Gastroesophageal sphincter (tissue), 4 donors: ENCODE measurements around the gene MS4A4E. TPM values are rescaled to one million over a fixed set of nuclear protein-coding genes. Genes with fewer than 3 reads are reported as not detected.

Experiments
- ATAC-seq: fragments of 150-250 bp; one replicate; pipeline ENCODE4 v1.9.1; 2016; ENCODE audit warnings: mild to moderate bottlenecking, moderate library complexity
- H3K27ac ChIP-seq, 4 donors: fragments of 200-600 bp; sonication (generic) in 3 of 4; 1 replicate in 3 of 4; 2 replicates in 1 of 4; pipeline ENCODE4 v1.5.1; 2016 to 2019
- H3K27me3 ChIP-seq: fragments of 200-600 bp; sonication (generic); one replicate; pipeline ENCODE4 v1.5.1; 2019
- H3K36me3 ChIP-seq, 2 donors: fragments of 200-600 bp; sonication (generic); one replicate each; pipeline ENCODE4 v1.5.1; 2019; ENCODE audit warnings: control low read depth in 1 of 2
- H3K4me1 ChIP-seq, 3 donors: fragments of 200-600 bp; sonication (generic); 1 replicate in 2 of 3; 2 replicates in 1 of 3; pipeline ENCODE4 v1.5.1; 2016 to 2019; ENCODE audit warnings: control low read depth in 2 of 3
- H3K4me3 ChIP-seq, 2 donors: fragments of 200-600 bp; sonication (generic); one replicate each; pipeline ENCODE4 v1.5.1; 2019; ENCODE audit warnings: mild to moderate bottlenecking in 1 of 2, moderate library complexity in 1 of 2
- H3K9me3 ChIP-seq, 3 donors: fragments of 200-600 bp; sonication (generic); one replicate each; pipeline ENCODE4 v1.5.1; 2017 to 2019; ENCODE audit warnings: control low read depth in 2 of 3
- EP300 ChIP-seq: sonication (generic); formaldehyde crosslinking; IDR thresholded peaks from one replicate; pipeline ENCODE4 v1.6.1; 2017; ENCODE audit warnings: antibody characterized with exemption, mild to moderate bottlenecking
- POLR2A ChIP-seq, 2 donors: fragments of 450-650 bp; IDR thresholded peaks; one replicate each; pipeline ENCODE4 v1.6.1; 2017; ENCODE audit warnings: antibody characterized with exemption in 2 of 2, mild to moderate bottlenecking in 2 of 2, moderate library complexity in 1 of 2
- POLR2AphosphoS5 ChIP-seq: sonication (generic); formaldehyde crosslinking; IDR thresholded peaks from one replicate; pipeline ENCODE4 v1.6.1; 2017; ENCODE audit warnings: antibody characterized with exemption
- WGBS, 2 donors: methylation state at CpG; one replicate each; pipeline ENCODE4 v1.1.5; 2018; ENCODE audit warnings: low coverage in 1 of 2; 5-methylcytosine and 5-hydroxymethylcytosine counted together
- total RNA-seq, 4 donors: library from RNA; depleted of rRNA; stranded (reverse); fragments of >200 nt; gene quantifications; one replicate each; pipeline ENCODE4 v1.1.0, GENCODE V29; 2016
- TF ChIP-seq, protein P1 (sequence below), 4 experiments: fragments of 200-600 bp in 2 of 4; fragments of 450-650 bp in 2 of 4; sonication (generic) in 1 of 4; IDR thresholded peaks; one replicate each; pipeline ENCODE4 v1.5.1; 2017 to 2019; ENCODE audit warnings: antibody characterized with exemption in 4 of 4, mild to moderate bottlenecking in 2 of 4, moderate library complexity in 2 of 4

Gene MS4A4E
- total RNA-seq, 4 donors from 2014 or later: 3.0 to 8.2 (median 3.9) TPM; not detected in 1

DNA sequence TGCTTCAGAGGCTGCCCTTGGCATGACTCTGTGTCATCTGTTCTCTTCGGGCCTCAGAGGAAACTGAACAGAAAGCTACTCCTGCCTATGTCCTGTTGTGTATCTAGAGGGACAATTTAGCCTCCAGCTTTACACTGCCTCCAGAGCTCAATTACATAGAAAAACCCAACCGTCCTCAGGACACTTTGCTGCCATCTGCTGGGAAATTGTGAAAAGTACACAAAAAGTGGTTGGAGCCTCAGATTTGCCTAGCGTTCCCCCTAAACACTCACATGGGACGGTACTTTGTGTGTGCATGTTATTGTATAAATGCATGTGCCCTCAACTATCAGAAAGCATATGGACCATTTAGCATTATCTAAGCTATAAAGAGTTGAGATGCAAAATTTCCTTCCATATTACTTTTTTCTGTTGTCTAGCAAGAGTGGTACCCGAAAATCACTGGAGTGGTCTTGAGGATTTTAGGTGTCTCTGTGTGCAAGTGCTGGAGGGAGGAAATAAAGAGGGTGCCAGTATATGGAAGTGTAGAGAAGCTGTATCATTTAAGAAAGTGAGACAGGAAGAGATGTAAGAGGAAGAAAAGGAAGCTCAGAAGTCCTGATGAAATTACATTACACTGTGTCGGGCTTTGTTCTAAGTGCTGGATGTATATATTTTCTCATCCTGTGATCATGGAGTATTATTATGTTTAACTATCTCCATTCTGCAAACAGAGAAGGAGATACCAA lies 8.7 kb upstream of the MS4A4E start:
- WGBS, 2 donors: 33 to 38% methylated on average over 2 to 6 of the region's 6 CpGs
- TF ChIP-seq EP300: no peak
- TF ChIP-seq, protein P1, sequence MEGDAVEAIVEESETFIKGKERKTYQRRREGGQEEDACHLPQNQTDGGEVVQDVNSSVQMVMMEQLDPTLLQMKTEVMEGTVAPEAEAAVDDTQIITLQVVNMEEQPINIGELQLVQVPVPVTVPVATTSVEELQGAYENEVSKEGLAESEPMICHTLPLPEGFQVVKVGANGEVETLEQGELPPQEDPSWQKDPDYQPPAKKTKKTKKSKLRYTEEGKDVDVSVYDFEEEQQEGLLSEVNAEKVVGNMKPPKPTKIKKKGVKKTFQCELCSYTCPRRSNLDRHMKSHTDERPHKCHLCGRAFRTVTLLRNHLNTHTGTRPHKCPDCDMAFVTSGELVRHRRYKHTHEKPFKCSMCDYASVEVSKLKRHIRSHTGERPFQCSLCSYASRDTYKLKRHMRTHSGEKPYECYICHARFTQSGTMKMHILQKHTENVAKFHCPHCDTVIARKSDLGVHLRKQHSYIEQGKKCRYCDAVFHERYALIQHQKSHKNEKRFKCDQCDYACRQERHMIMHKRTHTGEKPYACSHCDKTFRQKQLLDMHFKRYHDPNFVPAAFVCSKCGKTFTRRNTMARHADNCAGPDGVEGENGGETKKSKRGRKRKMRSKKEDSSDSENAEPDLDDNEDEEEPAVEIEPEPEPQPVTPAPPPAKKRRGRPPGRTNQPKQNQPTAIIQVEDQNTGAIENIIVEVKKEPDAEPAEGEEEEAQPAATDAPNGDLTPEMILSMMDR (IDR thresholded peaks at IDR 0.05): peak in 3 of 4 experiments; percentile 12 to 46 (median 28)
- Histone ChIP-seq H3K36me3 (no peaks in the 10 kb centered on the region), H3K9me3 (no peaks in the 10 kb centered on the region), H3K4me3 (no peak overlapping the region), H3K4me1 (no peaks in the 10 kb centered on the region), H3K27me3 (peaks cover 6% of the 10 kb centered on the region), H3K27ac (no peak overlapping the region)
- ATAC-seq: no peak

DNA sequence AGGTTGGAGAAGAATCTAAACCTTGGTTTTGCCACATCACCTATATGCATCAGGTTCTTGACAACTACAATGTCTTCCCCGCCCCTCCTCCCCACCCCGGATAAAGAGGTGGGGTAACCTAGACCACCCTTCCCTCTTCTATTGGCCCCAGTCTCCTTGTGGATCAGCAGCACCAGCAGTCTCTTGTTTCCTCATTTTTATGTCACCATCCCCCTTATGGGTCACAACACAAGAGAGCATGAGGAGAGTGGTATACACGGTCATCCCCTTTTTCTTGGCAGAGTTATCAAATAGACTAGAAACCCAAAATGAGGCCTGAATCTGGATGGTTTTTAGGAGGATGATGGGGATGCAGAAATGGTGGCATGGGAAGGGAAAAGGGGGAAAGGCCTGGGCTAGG lies 1.2 kb downstream of the MS4A4E start:
- Histone ChIP-seq H3K9me3 (no peaks in the 10 kb centered on the region), H3K36me3 (no peaks in the 10 kb centered on the region), H3K4me3 (peak overlapping the region in 1 of 2 donors; percentile 21), H3K4me1 (no peaks in the 10 kb centered on the region), H3K27me3 (no peaks in the 10 kb centered on the region), H3K27ac (no peak overlapping the region)
- WGBS, 2 donors: 59 to 69% methylated on average over 2 of the region's 3 CpGs
- TF ChIP-seq POLR2AphosphoS5 (no peak), POLR2A (IDR thresholded peaks at IDR 0.05) (no peak), EP300 (no peak)
- TF ChIP-seq, protein P1 (IDR thresholded peaks at IDR 0.05): no peak
- no peak for ATAC-seq

DNA sequence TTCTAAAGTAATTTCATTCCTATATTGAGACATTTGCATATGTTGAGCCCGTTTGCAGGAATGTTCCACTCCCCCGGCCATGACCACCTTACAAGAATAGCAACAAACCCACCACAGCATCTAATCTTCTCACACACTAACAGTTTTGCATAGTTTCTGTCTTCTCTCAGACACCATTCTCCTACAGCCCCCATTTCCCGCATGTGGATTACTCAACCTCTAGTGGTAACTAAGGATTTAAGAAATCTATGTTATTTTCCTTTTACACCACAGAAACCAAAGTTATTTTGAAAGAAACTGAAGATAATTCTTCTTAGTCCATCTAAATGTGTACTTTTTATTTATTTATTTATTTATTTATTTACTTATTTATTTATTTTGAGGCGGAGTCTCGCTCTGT lies 2.3 kb downstream of the MS4A4E start:
- WGBS, 2 donors: 72 to 86% methylated on average over 3 to 5 of the region's 5 CpGs
- H3K4me1 ChIP-seq: no peaks in the 10 kb centered on the region
- no peaks in the 10 kb centered on the region for H3K27me3 ChIP-seq
- H3K4me3 ChIP-seq: no peak overlapping the region
- no peaks in the 10 kb centered on the region for H3K36me3 ChIP-seq
- TF ChIP-seq POLR2A (IDR thresholded peaks at IDR 0.05) (no peak), POLR2AphosphoS5 (no peak), EP300 (no peak)
- TF ChIP-seq, protein P1 (IDR thresholded peaks at IDR 0.05): no peak
- ATAC-seq: no peak
- H3K9me3 ChIP-seq: no peaks in the 10 kb centered on the region
- H3K27ac ChIP-seq: no peak overlapping the region

DNA sequence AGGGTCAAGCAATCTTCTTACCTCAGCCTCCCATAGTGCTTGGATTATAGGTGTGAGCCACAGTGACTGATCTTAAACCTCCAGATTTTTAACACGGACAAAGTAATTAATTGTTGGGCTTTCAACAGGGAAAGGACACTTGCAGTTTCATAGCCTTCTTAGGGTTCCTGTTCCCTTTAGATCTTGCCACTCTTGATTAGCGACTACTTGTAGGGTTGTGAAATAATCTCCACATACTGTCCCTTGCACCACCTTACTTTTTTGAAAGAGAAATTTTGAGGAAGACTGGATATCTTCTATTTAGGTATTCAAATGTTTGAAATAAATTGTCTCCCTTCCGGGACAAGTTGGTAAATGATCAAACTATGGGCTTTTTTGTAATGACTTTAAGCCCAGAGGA lies 7.6 kb downstream of the MS4A4E start:
- H3K36me3 ChIP-seq: no peaks in the 10 kb centered on the region
- H3K4me1 ChIP-seq: no peaks in the 10 kb centered on the region
- ATAC-seq: no peak
- no peak overlapping the region for H3K4me3 ChIP-seq
- TF ChIP-seq EP300 (no peak), POLR2AphosphoS5 (no peak), POLR2A (IDR thresholded peaks at IDR 0.05) (no peak)
- TF ChIP-seq, protein P1 (IDR thresholded peaks at IDR 0.05): no peak
- H3K9me3 ChIP-seq: no peaks in the 10 kb centered on the region
- H3K27me3 ChIP-seq: no peaks in the 10 kb centered on the region
- H3K27ac ChIP-seq: no peak overlapping the region
- WGBS, 2 donors: 45 to 79% methylated on average over 1 to 3 of the region's 3 CpGs

DNA sequence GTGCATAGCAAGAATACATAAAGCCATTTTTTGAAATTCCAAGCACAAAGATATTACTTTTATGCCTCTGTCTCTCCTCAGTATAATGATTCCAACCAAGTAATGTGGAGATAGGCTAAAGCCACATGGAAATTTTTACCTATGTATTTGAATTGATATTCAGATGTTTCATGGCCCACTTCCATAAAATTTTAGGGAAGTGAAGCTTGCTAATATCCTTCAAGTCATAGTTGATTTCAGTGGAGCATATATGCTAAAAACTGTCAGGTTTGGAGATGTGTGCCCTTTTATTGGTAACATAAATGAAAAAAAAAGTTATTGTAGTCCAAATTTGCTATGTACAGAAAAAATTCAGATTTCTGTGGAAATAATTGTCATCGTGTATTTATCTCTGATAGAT lies 12.3 kb downstream of the MS4A4E start:
- Histone ChIP-seq H3K4me3 (no peak overlapping the region), H3K36me3 (no peaks in the 10 kb centered on the region), H3K9me3 (no peaks in the 10 kb centered on the region), H3K27ac (no peak overlapping the region), H3K4me1 (no peaks in the 10 kb centered on the region), H3K27me3 (no peaks in the 10 kb centered on the region)
- TF ChIP-seq EP300: no peak
- no peak for ATAC-seq
- WGBS, 2 donors: 71% methylated on average over 1 of the region's 1 CpG; no CpG with 5 or more reads in 1 of the 2 donors
